OCI-LY1 (cell line): ENCODE measurements around the gene MPST.

Experiments
- H2AFZ ChIP-seq: fragments of 200-600 bp; sonication (generic), shearing (Covaris generic); 2 replicates; pipeline ENCODE4 v1.6.0; 2014; ENCODE audit warnings: antibody characterized with exemption, mild to moderate bottlenecking, low read length
- H3F3A ChIP-seq: fragments of 200-600 bp; sonication (generic), shearing (Covaris generic); 2 replicates; pipeline ENCODE4 v1.6.0; 2014; ENCODE audit warnings: mild to moderate bottlenecking, antibody characterized with exemption, low read length, moderate library complexity; ENCODE audit not compliant: insufficient read depth
- H3K27ac ChIP-seq: fragments of 200-600 bp; sonication (generic); 2 replicates; pipeline ENCODE4 v1.5.1; 2014; ENCODE audit warnings: low read length, mixed run types, mild to moderate bottlenecking, low read depth; ENCODE audit not compliant: poor library complexity, severe bottlenecking
- H3K27me3 ChIP-seq: fragments of 200-600 bp; sonication (generic); 2 replicates; pipeline ENCODE4 v1.6.0; 2014; ENCODE audit warnings: antibody characterized with exemption, mild to moderate bottlenecking, low read length, moderate library complexity; ENCODE audit not compliant: insufficient read depth
- H3K36me3 ChIP-seq: fragments of 200-600 bp; sonication (generic); 2 replicates; pipeline ENCODE4 v1.6.1; 2014; ENCODE audit warnings: mild to moderate bottlenecking, antibody characterized with exemption, low read length, moderate library complexity, mixed read lengths; ENCODE audit not compliant: insufficient read depth
- H3K4me1 ChIP-seq: fragments of 200-600 bp; sonication (generic); 2 replicates; pipeline ENCODE4 v1.5.1; 2014; ENCODE audit warnings: mild to moderate bottlenecking, low read length, moderate library complexity; ENCODE audit not compliant: insufficient read depth, severe bottlenecking
- H3K4me2 ChIP-seq: fragments of 200-600 bp; sonication (generic), shearing (Covaris generic); 2 replicates; pipeline ENCODE4 v1.6.1; 2014; ENCODE audit warnings: low read length
- H3K4me3 ChIP-seq: fragments of 200-600 bp; sonication (generic); 2 replicates; pipeline ENCODE4 v1.5.1; 2014; ENCODE audit warnings: low read length, low read depth, mild to moderate bottlenecking, mixed read lengths; ENCODE audit not compliant: poor library complexity, severe bottlenecking
- H3K79me2 ChIP-seq: fragments of 200-600 bp; shearing (Covaris generic); 2 replicates; pipeline ENCODE4 v1.6.1; 2016; ENCODE audit warnings: mixed run types, low read length, mixed read lengths; ENCODE audit not compliant: insufficient read depth
- H3K9ac ChIP-seq: fragments of 200-600 bp; sonication (generic), shearing (Covaris generic); 2 replicates; pipeline ENCODE4 v1.6.1; 2014; ENCODE audit warnings: mild to moderate bottlenecking, low read length, mixed read lengths
- H3K9me2 ChIP-seq: fragments of 200-600 bp; sonication (generic), shearing (Covaris generic); 2 replicates; pipeline ENCODE4 v1.6.1; 2014; ENCODE audit warnings: low read depth, mild to moderate bottlenecking, low read length, mixed read lengths
- H3K9me3 ChIP-seq: fragments of 200-600 bp; shearing (Covaris generic); 2 replicates; pipeline ENCODE4 v1.6.1; 2014; ENCODE audit warnings: low read length, mixed read lengths
- H4K20me1 ChIP-seq: fragments of 200-600 bp; sonication (generic), shearing (Covaris generic); 2 replicates; pipeline ENCODE4 v1.6.0; 2016; ENCODE audit warnings: mild to moderate bottlenecking, low read length; ENCODE audit not compliant: insufficient read depth
- CTCF ChIP-seq: fragments of 200-600 bp; sonication (generic), shearing (Covaris generic); IDR thresholded peaks from 2 replicates; pipeline ENCODE4 v1.5.1; 2017; ENCODE audit warnings: mild to moderate bottlenecking, antibody characterized with exemption, low read length, moderate library complexity, mixed read lengths
- EZH2 ChIP-seq: fragments of 200-600 bp; sonication (generic), shearing (Covaris generic); IDR thresholded peaks from 2 replicates; pipeline ENCODE4 v1.8.0; 2017; ENCODE audit warnings: borderline replicate concordance, mixed run types, mild to moderate bottlenecking, antibody characterized with exemption, low read length, moderate library complexity, mixed read lengths

The MPST gene

GRCh38 chr22:37026325-37026724 lies 6.8 kb downstream of the MPST start:
- TF ChIP-seq EZH2 (no peak), CTCF (no peak)
- Histone ChIP-seq H3K9ac (no peak overlapping the region), H2AFZ (no peak overlapping the region), H3K36me3 (no peaks in the 10 kb centered on the region), H3F3A (no peaks in the 10 kb centered on the region), H3K4me2 (no peak overlapping the region), H3K9me3 (no peaks in the 10 kb centered on the region), H3K4me3 (no peak overlapping the region), H3K4me1 (no peaks in the 10 kb centered on the region), H4K20me1 (no peaks in the 10 kb centered on the region), H3K79me2 (no peaks in the 10 kb centered on the region), H3K27me3 (no peaks in the 10 kb centered on the region; the same call in 1 of the 2 replicates), H3K9me2 (no peaks in the 10 kb centered on the region), H3K27ac (no peak overlapping the region)

- Histone ChIP-seq H3F3A (no peaks in the 10 kb centered on the region), H3K4me3 (no peak overlapping the region), H3K36me3 (no peaks in the 10 kb centered on the region), H4K20me1 (no peaks in the 10 kb centered on the region), H3K4me1 (no peaks in the 10 kb centered on the region), H2AFZ (no peak overlapping the region), H3K4me2 (no peak overlapping the region), H3K27ac (no peak overlapping the region), H3K27me3 (no peaks in the 10 kb centered on the region; the same call in 1 of the 2 replicates), H3K9ac (no peak overlapping the region), H3K9me2 (no peaks in the 10 kb centered on the region), H3K9me3 (no peaks in the 10 kb centered on the region), H3K79me2 (no peaks in the 10 kb centered on the region)
- TF ChIP-seq CTCF, result no peak
- no peak for TF ChIP-seq EZH2
Observed at GRCh38 chr22:37027556-37027955, 8.0 kb downstream of the MPST start.

- no peaks in the 10 kb centered on the region; the same call in 1 of the 2 replicates for H3K27me3 ChIP-seq
- H3K9me2 ChIP-seq, result no peaks in the 10 kb centered on the region
- no peak overlapping the region for H3K4me3 ChIP-seq
- no peaks in the 10 kb centered on the region for H3K79me2 ChIP-seq
- no peak for TF ChIP-seq EZH2
- no peak for TF ChIP-seq CTCF
- H3K4me1 ChIP-seq, result no peaks in the 10 kb centered on the region
- no peaks in the 10 kb centered on the region for H3K9me3 ChIP-seq
- no peak overlapping the region for H3K4me2 ChIP-seq
- no peak overlapping the region for H3K9ac ChIP-seq
- H3K27ac ChIP-seq, result no peak overlapping the region
- no peaks in the 10 kb centered on the region for H3K36me3 ChIP-seq
- no peaks in the 10 kb centered on the region for H3F3A ChIP-seq
- H2AFZ ChIP-seq, result no peak overlapping the region
- H4K20me1 ChIP-seq, result no peaks in the 10 kb centered on the region
Observed at GRCh38 chr22:37028692-37029674, 9.4 kb downstream of the MPST start.
